CD4-positive, alpha-beta T cell treated with Interleukin-4 for 4 hours (primary cell): Measurements from ENCODE around the gene EBF4.
"Not testable (repeated sequence)": the region's sequence is repeated elsewhere in the genome, so short reads cannot be mapped to it uniquely, and the experiment has no call there.

ENCODE experiments used
- DNase-seq: peaks from one replicate; pipeline ENCODE4 v3.0.0-alpha.2; 2020

Gene EBF4

DNA sequence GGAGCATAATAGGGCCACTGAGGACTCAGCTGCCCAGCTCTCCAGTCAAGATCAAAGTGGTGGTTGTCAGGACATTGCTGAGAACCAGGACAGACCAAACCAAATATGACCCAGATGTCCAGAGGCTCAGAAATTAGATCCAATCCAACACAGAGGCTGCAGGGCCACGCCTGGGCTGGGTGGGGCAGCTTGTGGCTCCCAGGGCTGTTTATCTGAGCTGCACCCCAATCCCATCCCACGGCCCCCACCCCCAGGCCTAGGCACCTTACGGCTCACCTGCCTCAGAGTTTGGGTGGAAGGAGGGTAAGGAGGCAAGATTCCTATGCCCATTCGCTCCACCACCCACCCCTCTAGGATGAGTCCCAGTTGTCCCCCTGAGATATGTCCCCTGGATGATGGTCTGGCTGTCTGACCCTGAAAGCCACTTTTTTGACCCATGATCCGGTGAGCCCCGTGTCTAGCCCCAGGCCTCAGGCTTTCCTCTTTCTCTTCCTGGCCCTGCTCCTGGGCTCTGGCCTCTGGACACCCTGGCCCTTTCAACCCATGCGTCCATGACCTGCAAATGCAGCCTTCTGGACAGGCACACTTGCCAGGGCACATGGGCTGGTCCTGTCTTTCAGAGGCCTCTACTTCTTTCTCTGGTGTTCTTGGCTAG, 67.8 kb downstream of the EBF4 start:
- no peak for DNase-seq

DNA sequence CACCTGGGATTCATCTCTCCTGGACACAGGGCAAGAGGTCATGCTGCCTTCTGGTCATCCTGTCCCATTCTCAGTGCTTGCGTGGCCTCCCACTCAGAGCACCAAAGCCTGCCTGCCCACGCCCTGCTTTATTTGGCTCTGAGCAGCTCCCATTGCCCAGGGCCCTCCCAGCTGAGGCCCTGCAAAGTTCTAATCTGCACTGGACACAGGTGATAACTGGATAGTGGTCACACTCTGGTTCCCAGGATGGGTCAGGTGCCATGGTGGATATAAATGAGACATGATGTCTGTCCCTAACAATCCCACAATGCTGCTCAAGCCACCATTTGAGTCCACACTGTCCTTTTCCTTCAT, 68.3 kb downstream of the EBF4 start:
- DNase-seq: no peak

DNA sequence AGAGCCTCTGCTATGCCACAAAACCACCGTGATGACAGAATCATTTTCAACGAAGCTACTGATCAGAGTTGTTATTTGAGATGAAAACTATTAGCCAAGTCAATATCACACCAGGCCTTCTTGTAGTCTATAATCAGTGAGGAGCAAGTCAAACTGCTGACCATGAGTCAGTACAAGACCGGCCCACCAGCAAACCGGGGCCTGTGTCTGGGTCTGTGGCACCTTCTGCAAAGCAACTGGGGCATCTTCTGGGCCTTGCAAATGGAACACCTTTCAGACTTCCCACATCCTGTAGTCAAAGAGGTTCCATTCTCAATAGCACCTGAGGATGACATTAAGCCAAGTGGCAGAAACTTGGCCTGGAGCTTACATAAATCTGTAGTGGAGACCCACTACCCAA, 69.3 kb downstream of the EBF4 start:
- no peak for DNase-seq

DNA sequence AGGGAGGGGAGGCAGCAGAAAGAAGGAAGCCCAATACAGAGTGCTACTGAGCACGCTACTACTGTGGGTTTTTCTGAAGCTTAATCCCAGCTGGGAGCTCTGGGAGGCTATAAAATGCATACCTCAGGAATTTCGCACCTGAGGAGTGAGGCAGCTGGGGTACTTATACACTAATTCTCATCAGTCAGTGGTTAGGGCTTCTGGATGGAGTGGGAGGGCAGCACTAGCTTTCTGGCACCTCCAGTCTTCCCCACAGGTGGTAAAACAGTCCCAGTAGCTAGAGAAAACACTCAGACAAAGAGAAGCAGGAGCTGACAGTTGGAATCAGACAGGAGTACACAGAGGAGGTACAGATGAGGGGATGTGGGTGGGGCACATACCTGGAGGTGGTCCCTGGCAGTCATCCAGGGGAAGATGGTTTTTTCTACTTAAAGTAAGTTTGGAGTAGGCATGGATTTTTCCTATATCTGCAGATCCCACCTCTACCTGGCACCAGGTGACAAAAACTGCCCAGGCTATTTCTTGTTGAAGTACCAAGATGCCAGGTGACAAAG, 70.1 kb downstream of the EBF4 start:
- DNase-seq: no peak

DNA sequence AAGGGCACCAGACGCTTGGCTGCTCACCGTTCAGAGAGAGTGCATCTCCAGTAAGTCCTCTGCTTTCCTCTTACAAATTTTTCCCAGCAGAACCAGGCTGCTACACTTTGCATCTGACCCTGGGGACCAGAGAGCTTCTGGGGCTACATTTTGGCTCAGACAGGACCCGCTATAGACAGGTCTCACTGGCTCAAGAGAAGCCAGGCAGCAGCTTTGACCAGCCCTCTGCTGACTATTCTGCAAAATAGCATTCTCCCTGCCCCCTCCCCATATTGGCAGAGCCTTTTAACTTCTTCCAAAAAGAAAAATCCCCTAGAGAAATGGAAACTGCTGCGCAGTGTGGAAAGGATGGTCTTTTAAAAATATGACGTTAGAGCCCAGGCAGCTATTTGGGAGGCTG, 70.6 kb downstream of the EBF4 start:
- DNase-seq: no peak

DNA sequence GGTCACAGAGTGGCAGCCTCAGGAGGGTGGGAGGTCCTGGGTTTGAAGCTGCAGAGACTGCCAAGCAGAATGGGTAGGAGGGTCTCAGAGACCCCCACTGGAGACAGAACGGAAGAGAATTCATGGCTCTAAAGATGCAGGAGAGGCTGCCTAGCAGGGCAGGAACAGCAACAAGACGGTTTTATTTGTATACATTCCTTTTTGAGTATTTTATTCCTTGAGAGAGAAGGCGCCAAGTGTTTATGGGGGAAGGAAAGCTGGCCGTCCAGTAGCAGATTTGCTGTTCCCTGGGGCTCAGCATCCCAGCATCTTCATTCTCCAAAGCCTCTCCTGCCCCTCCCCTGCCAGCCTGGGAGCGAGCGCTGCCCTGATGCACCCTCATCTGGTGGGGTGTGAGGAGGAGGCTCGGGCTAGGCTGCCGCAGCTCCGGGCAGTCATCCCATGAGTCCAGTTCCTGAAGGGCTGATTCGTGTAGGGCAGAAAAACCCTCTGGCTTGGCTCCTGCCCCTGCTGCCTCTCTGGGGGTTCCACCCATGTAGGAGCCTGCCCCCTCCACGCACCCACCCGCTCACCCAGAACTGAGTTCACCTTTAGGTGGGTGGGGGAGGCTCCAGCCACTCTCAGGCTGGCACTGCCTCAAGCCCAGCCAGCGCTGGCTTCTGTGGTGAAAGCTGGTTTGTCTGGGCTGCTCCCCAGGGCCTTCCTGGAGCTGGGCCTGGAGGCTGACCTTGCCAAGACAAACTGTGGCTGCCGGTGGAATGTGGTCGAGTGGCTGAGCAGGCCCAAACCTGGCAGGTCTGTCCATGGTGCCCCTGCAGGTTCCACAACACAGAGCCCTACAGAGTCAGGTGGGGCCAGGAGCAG, 75.4 kb downstream of the EBF4 start:
- DNase-seq: no peak

DNA sequence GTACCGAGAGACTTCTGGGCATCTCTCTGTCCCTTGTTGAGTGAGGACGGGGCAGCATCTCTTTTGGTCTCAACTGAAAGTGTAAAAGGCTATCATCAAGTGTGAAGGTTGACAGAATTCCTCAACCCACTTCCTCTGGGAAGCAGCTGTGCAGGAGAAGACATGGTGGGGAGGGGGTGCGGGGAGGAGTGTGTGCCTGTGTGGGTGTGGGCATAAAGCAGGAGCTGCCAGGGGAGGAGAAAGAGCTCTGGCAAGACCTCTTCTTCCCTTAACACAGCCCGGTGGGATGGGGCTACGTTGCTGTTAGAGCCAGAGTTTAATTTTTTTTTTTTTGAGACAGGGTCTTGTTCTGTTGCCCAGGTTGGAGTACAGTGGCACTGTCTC, 76.0 kb downstream of the EBF4 start:
- no peak for DNase-seq

DNA sequence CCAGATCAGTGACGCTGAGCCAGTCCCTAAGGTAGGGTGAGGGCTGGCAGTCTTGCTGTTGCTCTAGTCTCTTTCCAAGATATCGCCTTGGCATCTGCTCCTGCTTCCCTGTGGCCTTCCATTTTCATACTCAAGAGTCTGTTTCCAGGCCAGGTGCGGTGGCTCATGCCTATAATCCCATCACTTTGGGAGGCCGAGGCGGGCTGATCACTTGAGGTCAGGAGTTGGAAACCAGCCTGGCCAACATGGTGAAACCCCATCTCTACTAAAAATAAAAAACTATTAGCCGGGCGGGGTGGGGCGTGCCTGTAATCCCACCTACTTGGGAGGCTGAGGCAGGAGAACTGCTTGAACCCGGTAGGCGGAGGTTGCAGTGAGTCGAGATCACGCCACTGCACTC, 77.5 kb downstream of the EBF4 start:
- DNase-seq: not testable (repeated sequence)

DNA sequence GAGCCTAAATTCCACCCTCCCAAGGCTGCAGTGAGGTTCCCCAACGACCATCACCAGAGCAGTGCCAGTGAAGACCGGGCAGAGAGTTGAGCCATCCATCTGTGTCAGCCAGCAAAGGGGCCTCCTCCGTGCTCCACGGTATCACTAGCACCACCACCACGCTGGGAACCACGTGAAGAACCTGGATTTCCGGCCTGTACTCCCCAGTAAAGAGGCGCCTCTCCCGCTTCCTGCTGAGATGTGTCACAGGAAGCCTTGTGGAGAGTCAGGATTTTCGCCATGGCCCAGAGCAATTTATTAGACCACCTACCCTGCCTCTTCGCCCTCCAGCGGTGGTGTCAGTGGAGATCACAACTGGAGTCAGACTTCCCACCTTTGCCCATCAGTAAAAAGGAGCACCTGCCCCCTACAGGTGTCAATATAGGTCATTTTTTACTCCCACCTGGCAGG, 79.1 kb downstream of the EBF4 start:
- no peak for DNase-seq

DNA sequence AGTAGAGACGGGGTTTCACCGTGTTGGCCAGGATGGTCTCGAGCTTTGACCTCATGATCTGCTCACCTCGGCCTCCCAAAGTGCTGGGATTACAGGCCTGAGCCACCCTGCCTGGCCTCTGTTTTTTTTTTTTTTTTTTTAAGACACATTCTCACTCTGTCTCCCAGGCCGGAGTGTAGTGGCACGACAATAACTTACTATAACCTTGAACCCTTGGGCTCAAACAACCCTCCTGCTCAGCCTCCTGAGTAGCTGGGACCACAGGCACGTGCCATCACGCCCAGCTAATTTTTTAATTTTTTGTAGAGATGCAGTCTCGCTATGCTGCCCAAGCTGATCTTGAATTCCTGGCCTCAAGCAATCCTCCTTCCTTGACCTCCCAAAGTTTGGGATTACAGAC, 81.2 kb downstream of the EBF4 start:
- DNase-seq: no peak

DNA sequence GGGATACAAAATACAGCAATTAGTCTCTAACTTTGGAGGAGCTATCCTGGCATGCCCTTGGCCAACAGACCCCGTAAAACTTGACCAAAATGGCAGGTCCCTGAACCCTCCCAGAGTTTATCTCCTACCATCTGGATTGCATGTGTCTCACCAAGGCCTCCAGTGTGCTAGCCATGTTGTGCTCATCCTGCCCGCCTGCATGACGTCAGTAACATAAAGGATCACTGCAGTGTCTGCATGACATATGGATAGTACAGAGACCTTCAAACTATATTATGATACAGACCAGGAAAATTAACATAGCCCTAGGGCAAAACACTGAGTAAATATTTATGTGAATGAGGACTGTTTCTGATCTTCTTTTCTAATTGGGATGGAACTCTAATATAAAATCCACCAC, 82.6 kb downstream of the EBF4 start:
- no peak for DNase-seq

DNA sequence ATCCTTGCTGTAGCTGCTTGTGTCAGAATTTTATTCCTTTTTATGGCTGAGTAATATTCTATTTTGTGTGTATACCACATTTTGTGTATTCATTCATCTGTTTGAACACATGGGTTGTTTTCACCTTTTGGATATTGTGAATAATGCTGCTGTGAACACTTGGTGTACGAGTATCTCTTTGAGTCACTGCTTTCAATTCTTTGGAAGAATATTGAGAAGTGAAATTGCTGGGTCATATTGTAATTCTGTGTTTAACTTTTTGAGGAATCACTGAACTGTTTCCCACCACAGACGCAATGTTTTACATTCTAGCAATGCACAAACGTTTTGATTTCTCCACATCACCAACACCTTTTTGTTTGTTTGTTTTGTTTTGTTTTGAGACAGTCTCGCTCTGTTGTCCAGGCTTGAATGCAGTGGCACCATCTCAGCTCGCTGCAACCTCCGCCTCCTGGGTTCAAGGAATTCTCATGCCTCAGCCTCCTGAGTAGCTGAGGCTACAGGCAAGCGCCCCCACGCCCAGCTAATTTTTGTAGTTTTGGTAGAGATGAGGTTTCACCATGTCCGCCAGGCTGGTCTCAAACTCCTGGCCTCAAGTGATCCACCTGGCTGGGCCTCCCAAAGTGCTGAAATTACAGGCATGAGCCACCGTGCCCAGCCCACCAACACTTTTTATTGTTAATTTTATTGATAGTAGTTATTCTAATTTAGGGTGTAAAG, 86.2 kb downstream of the EBF4 start:
- no peak for DNase-seq

DNA sequence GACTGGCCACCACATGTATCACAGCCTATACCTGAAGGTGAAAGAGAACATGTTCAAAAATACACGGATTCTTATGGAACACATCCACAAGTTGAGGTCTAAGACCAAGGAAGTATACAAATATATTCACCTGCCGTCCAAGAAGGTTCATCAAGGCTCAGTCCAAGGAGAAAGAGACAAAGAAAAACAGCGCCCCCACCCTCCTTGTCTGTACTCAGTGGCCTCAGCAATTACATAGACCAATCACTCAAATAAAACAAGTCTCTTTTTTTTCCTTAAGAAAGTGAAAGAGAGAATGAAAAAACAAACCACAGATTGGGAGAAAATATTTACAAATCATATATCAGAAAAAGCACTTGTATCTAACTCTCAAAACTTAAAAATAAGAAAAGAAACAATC, 88.4 kb downstream of the EBF4 start:
- no peak for DNase-seq

DNA sequence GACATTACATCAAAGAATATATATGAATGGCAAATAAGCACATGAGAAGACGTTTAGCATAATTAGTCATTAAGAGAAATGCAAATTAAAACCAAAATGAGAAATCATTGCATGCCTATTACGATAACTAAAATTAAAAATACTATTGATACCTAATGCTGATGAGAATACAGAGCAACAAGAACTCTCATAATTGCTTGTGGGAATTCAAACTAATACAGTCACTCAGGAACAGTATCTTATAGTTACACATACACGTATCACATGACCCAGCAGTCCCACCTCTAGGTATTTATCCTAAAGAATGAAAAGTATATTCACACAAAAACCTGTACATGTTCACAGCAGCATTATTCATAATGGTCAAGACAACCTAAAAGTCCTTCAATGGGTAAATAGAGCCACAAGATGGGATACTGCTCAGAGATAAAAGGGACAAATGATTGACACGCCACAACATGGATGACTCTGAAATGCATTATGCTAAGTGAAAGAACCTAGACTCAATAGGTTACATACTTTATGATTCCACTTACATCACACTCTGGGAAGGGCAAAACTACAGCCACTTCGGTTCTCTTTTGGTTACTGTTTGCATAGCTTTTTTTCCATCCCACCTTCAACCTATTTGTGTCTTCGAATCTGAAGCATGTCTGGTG, 91.5 kb downstream of the EBF4 start:
- no peak for DNase-seq

DNA sequence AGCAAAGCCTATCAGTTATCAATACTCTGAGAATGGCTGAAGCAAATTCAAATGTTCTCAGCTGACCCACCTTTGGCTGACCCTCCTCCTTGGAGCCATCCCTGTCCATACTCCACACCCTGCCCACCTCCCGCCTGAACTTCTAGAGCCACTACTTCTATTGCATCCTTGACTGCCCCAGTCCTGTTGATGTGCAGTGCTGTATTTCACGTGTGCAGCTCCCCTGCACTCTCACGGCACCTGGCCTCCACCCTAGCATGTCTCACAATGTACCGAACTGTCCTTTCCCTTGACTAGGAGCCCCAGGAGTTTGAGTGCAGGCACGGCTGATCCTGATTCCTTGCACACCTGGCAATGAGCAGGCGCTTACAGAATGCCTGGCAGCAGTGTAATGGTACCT, 100.9 kb downstream of the EBF4 start:
- no peak for DNase-seq

DNA sequence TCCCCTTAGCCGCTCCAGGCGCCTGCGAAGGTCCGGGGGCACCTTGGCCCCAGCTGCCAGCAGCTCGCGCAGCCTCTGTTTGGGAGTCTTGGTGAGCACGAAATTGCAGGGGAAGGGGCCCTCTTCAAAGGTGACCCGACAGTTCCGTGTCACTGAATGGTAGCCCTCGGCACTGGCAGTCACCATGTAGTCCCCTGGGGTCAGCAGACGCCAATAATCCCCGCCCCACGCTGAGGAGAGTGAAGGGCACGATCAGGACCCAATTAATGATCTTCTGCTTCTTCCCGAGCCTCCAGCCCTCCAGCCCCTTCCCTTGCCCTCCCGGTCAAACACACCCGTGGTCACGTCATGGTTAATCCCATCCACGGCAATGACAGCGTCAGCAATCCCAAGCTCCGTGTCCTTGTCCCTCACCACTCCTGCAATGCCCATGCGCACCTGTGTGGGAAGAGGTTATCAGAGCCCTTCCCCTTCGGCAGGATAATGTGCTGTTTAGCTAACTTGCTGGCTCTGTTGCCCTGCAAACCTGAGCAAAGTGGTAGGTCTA, 101.7 kb downstream of the EBF4 start:
- no peak for DNase-seq

DNA sequence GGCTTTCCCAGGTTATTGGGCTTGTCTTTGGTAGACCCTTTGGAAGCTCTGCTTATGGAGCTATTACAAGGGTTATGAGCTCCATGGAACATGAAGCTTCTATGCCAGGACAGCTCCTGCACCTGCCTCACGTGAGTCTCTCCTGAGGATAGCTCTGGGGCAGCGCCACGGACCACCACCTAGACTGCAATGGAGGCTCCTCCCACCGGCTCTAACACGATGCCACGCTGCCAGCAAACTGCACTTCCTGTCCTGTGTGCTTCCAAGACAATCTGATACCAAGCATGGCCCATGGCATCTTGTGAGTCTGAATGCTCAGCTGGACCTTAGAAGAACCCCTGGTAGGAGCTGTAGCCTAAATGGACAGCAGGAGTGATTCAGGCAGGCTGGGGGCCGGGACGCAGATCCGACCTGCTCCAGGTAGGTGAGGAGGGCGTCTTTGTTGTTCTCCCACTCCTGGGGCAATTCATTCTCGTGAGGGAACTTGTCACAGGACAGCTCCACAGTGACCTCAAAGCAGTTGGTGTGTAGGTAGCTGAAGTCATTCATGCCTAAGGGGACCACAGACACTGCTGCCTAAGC, 102.4 kb downstream of the EBF4 start:
- no peak for DNase-seq

DNA sequence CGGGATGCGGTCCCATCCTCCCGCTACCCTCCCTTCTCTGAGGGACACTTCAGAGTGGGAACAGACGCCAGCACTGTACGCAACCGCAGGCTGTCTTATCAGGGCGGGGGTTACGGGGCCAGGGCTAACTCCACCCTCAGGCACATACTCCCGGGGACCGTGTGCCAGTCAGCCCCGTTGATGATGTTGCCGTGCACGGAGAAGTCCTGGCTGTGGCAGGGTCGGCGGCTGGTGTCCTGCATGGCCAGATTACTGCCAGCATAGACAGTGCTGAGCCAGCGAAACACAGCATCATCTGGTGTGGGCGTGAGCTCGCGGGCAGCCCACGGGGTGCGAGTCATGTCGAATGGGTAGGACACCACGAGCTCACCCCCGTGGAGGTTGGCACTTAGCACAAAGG, 102.9 kb downstream of the EBF4 start:
- DNase-seq: no peak

DNA sequence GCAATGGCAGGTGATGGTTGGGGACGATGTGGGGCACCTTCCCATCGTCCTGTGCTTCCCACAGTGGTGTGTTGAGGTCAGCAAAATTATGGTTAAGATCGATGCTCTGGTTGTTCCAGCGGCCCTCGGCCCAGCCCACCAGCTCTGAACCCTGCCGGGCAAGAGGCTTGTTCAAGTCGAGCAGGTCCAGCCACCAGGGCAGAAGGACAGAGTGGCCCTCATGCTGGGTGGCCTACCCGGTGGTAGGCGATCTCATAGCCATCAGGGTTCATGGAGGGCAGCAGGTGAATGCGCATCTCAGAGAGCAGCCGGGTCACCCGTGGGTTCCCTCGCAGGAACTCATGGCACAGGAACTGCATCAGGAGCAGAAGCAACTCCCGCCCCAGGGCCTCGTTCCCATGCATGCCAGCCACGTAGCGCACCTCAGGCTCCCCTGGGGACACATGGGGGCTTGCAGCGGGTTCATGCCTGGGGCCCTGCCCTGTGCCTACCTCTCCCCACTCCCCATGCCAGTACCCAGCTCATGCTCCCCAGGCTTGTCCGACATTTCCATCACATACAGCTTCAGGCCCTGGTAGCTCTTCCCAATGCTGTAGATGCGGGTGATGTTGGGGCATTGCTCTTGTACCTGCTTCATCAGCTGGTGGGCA, 103.6 kb downstream of the EBF4 start:
- DNase-seq: no peak

DNA sequence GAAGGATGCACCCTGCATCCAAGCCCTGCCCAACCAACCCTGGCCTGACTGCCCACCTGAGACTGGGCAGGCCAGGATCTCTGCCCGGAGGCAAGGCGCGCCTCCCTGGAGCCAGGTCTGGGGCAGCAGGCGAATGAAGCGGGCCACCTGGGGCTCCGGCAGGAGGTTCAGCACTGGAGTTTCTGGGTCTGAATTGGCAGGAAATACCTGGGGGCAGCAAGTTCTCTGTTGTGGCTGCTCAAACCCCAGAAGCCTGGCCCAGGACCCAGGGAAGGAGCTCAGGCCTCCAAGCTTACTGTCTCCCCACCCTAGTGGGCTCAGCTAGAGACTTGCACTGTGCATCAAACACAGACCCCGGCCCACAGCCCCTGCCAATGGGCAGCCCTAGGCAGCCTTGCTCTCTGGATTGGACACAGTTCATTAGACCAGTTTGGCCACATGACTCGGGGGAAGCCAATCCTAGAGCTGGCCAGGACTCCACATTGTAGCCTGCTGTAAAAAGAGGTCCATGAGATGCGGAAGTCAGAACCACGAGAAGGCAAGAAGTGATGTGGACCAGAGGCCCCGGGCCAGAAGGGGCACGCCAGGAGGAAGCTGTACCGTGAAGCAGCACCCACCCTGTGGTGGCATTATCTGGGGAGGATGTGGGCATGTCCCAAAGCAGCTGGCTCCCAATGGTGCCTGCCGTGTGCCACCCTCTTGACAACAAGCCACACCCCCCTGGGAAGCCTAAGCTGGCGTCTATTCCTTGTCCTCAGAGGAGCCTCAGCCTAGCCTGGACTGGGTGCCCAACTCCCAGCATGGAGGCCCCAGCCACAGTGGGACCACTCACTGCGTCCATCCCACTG, 104.8 kb downstream of the EBF4 start:
- DNase-seq: no peak
